Activated T-helper 1 cell treated with Interleukin-2 at 50 U/mL for 16 hours (primary cell): Measurements from ENCODE around the gene CLDN9.
A peak's percentile ranks its signal among the peaks of the same experiment; 100 is the strongest.

Experiments
- DNase-seq: peaks from one replicate; pipeline ENCODE4 v3.0.0-alpha.2; 2020; ENCODE audit warnings: low read depth

CLDN9 gene

GRCh38 chr16:2996298-2996697, 16.4 kb upstream of the CLDN9 start:
- no peak for DNase-seq

GRCh38 chr16:2999929-3000328, 12.8 kb upstream of the CLDN9 start:
- DNase-seq = no peak

GRCh38 chr16:3000540-3000939, 12.2 kb upstream of the CLDN9 start:
- no peak for DNase-seq

- no peak for DNase-seq
These were observed 11.4 kb upstream of the CLDN9 start for GRCh38 chr16:3001316-3001715.

GRCh38 chr16:3003582-3004270, 9.0 kb upstream of the CLDN9 start:
- peak; percentile 93 for DNase-seq

GRCh38 chr16:3004319-3004718, 8.4 kb upstream of the CLDN9 start:
- no peak for DNase-seq

- no peak for DNase-seq
These were observed 7.9 kb upstream of the CLDN9 start for GRCh38 chr16:3004781-3005284.

- no peak for DNase-seq
These were observed 5.4 kb upstream of the CLDN9 start for GRCh38 chr16:3007059-3007956.

GRCh38 chr16:3007957-3008689, 4.6 kb upstream of the CLDN9 start:
- no peak for DNase-seq

- DNase-seq = no peak
These were observed 4.1 kb upstream of the CLDN9 start for GRCh38 chr16:3008690-3009037.

- DNase-seq = no peak
These were observed 2.9 kb upstream of the CLDN9 start for GRCh38 chr16:3009568-3010390.

- DNase-seq = no peak
These were observed 2.2 kb upstream of the CLDN9 start for GRCh38 chr16:3010510-3010909.

- no peak for DNase-seq
These were observed 477 bp upstream of the CLDN9 start for GRCh38 chr16:3012246-3012645.

GRCh38 chr16:3013491-3013951, 798 bp downstream of the CLDN9 start:
- DNase-seq = no peak

GRCh38 chr16:3013998-3014690, 1.4 kb downstream of the CLDN9 start:
- DNase-seq = no peak

GRCh38 chr16:3014971-3015370, 2.2 kb downstream of the CLDN9 start:
- no peak for DNase-seq

- DNase-seq = no peak
These were observed 3.3 kb downstream of the CLDN9 start for GRCh38 chr16:3015865-3016521.

GRCh38 chr16:3017344-3017743, 4.6 kb downstream of the CLDN9 start:
- DNase-seq = no peak

GRCh38 chr16:3017794-3018506, 5.2 kb downstream of the CLDN9 start, which contains the start of gene CLDN6:
CLDN6 (minus strand) TSS chr16:3018183; CDS start chr16:3016021, 2,162 bp downstream.
- DNase-seq = no peak
